ENCODE data around the gene SLC1A7. TPM values are rescaled to one million over a fixed set of nuclear protein-coding genes. Genes with fewer than 3 reads are reported as not detected.

Gene SLC1A7
- total RNA-seq, 1 experiment from 2014 or later, result 0.31 TPM

DNA sequence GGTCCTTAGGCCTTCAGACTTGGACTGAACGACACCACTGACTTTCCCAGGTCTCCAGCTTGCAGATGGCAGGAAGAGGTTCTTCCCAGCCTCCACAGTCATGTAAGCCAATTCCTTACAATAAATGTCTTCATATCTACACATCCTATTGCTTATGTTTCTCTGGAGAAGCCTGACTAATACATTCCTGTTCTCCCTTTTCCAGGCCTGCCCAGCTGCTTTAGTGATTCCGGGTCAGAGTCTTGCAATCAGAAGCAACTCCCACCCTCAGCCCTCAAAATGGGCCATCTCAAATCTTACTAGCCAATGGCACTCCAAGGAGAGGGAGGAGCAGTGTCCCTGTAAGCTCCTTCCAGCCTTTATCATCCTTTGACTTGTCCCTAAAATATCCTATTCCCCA lies 37.8 kb upstream of the SLC1A7 start:
- H3K4me3 ChIP-seq (ENCODE audit: low read depth in 2 of 2, low read length in 2 of 2), result no peak overlapping the region
- CTCF ChIA-PET, result no interaction called here
- ATAC-seq, result no peak
- no peak for DNase-seq (ENCODE audit: low read depth, low spot score)
- POLR2A ChIA-PET, result no interaction called here
- H3K9me3 ChIP-seq (ENCODE audit: control insufficient read depth, insufficient read depth, low read depth, low read length), result no peaks in the 10 kb centered on the region
- intact Hi-C loops (cut with micrococcal nuclease; ENCODE audit: unreplicated experiment), result loop anchor here (10.0 kb wide), 1 partner anchor 275 kb away; no protein-coding TSS in a partner anchor
- in situ Hi-C loops (cut with HindIII; ENCODE audit: low pct_unique_long_range_greater_than_20kb, low sequenced_read_pairs), result no loop called here
- TF ChIP-seq TCF7L2 (IDR thresholded peaks at IDR 0.05; ENCODE audit: low read depth, low read length) (no peak), CTCF (IDR thresholded peaks at IDR 0.05) (no peak), SIN3A (IDR thresholded peaks at IDR 0.05; ENCODE audit: borderline replicate concordance, insufficient read depth, low read depth, low read length) (no peak), REST (IDR thresholded peaks at IDR 0.05; ENCODE audit: insufficient read depth in 1 of 2, low read depth in 2 of 2, low read length in 1 of 2) (no peak), POLR2AphosphoS5 (IDR thresholded peaks at IDR 0.05; ENCODE audit: low read depth, low read length) (no peak)
- no TSS peak for BruUV-seq (replicated peaks)
- no peak overlapping the region for H3K27ac ChIP-seq (ENCODE audit: low read length)
- peaks cover 8% of the 10 kb centered on the region for H3K4me1 ChIP-seq (ENCODE audit: control insufficient read depth, insufficient read depth, low read length)
- H3K36me3 ChIP-seq (ENCODE audit: control insufficient read depth, insufficient read depth, low read length), result no peaks in the 10 kb centered on the region
- no peaks in the 10 kb centered on the region for H3K27me3 ChIP-seq (ENCODE audit: control insufficient read depth, insufficient read depth, low read length)

- H3K27ac ChIP-seq (ENCODE audit: low read length), result 0 out of 2 replicates have a peak overlapping the region, but pooled peaks have one; percentile 55
- no peaks in the 10 kb centered on the region for H3K9me3 ChIP-seq (ENCODE audit: control insufficient read depth, insufficient read depth, low read depth, low read length)
- TF ChIP-seq TCF7L2 (IDR thresholded peaks at IDR 0.05; ENCODE audit: low read depth, low read length) (0 out of 2 replicates have a peak, but pooled peaks have one; percentile 43), SIN3A (IDR thresholded peaks at IDR 0.05; ENCODE audit: borderline replicate concordance, insufficient read depth, low read depth, low read length) (no peak), REST (IDR thresholded peaks at IDR 0.05; ENCODE audit: insufficient read depth in 1 of 2, low read depth in 2 of 2, low read length in 1 of 2) (no peak), CTCF (IDR thresholded peaks at IDR 0.05) (peak; percentile 82), POLR2AphosphoS5 (IDR thresholded peaks at IDR 0.05; ENCODE audit: low read depth, low read length) (no peak)
- in situ Hi-C loops (cut with HindIII; ENCODE audit: low pct_unique_long_range_greater_than_20kb, low sequenced_read_pairs), result no loop called here
- H3K36me3 ChIP-seq (ENCODE audit: control insufficient read depth, insufficient read depth, low read length), result no peaks in the 10 kb centered on the region
- no peak overlapping the region for H3K4me3 ChIP-seq (ENCODE audit: low read depth in 2 of 2, low read length in 2 of 2)
- no TSS peak for BruUV-seq (replicated peaks)
- H3K4me1 ChIP-seq (ENCODE audit: control insufficient read depth, insufficient read depth, low read length), result peaks cover 11% of the 10 kb centered on the region
- DNase-seq (ENCODE audit: low read depth, low spot score) (no peak), ATAC-seq (peak; percentile 86)
- CTCF ChIA-PET, result interaction anchor here (0.9 kb wide), 1 partner anchor 9 kb away, joined by 5 read pairs; no protein-coding TSS in a partner anchor
- POLR2A ChIA-PET, result no interaction called here
- H3K27me3 ChIP-seq (ENCODE audit: control insufficient read depth, insufficient read depth, low read length), result no peaks in the 10 kb centered on the region
- intact Hi-C loops (cut with micrococcal nuclease; ENCODE audit: unreplicated experiment), result loop anchor here (10.0 kb wide), 2 partner anchors 132 to 252 kb away; partner anchors contain the start of genes ECHDC2 and SCP2
Observed at GRCh38 chr1:53176452-53177208, 34.2 kb upstream of the SLC1A7 start.
